Lower lobe of right lung (tissue), 2 donors: ENCODE data around the gene ZCCHC14. TPM values are rescaled to one million over a fixed set of nuclear protein-coding genes. Genes with fewer than 3 reads are reported as not detected.
A peak's percentile ranks its signal among the peaks of the same experiment; 100 is the strongest.

Experiments used
- ATAC-seq, 2 donors: fragments of 200-7000 bp; cut with Tn5 transposase; one replicate each; pipeline ENCODE4 v1.9.1; 2020 to 2022; ENCODE audit warnings: mild to moderate bottlenecking in 2 of 2, moderate library complexity in 2 of 2
- DNase-seq: peaks from one replicate; pipeline ENCODE4 v3.0.0-alpha.2; 2020
- H3K27ac ChIP-seq: fragments of 200-600 bp; one replicate; pipeline ENCODE4 v1.8.0; 2022
- H3K27me3 ChIP-seq: fragments of 200-600 bp; one replicate; pipeline ENCODE4 v1.8.0; 2022; ENCODE audit warnings: low read depth
- H3K36me3 ChIP-seq: fragments of 200-600 bp; one replicate; pipeline ENCODE4 v1.8.0; 2022; ENCODE audit warnings: mild to moderate bottlenecking
- H3K4me1 ChIP-seq: fragments of 200-600 bp; one replicate; pipeline ENCODE4 v1.8.0; 2022
- H3K4me3 ChIP-seq: fragments of 200-600 bp; one replicate; pipeline ENCODE4 v1.8.0; 2022; ENCODE audit warnings: mild to moderate bottlenecking
- H3K9me3 ChIP-seq: fragments of 200-600 bp; one replicate; pipeline ENCODE4 v1.8.0; 2022
- CTCF ChIP-seq: fragments of 200-600 bp; IDR thresholded peaks from one replicate; pipeline ENCODE4 v1.8.0; 2022; ENCODE audit warnings: antibody characterized with exemption, mild to moderate bottlenecking
- intact Hi-C: fragments of 100-400 bp; cut with DNase I; formaldehyde crosslinking; loops from one replicate; pipeline ENCODE4 v1.11.0; 2022
- total RNA-seq: library from RNA; stranded (reverse); fragmentation: NEBNext Ultra II Directional; extraction: Animal tissue kit (Norgen Biotek cat#: 25700); gene quantifications from one replicate; pipeline ENCODE4 v1.2.1, GENCODE V29; 2021
- donor health status: DM: no; HTN: yes; CAD: no; lungs with severe emphysema.

Gene ZCCHC14
- total RNA-seq, 1 donor from 2014 or later: 23.9 TPM

- H3K4me3 ChIP-seq: no peak overlapping the region
- ATAC-seq (no peak), DNase-seq (no peak)
- H3K27me3 ChIP-seq: no peaks in the 10 kb centered on the region
- peaks cover 59% of the 10 kb centered on the region for H3K4me1 ChIP-seq
- no peak overlapping the region for H3K27ac ChIP-seq
- intact Hi-C loops: no loop called here
- H3K36me3 ChIP-seq: no peaks in the 10 kb centered on the region
- no peak for TF ChIP-seq CTCF
- no peaks in the 10 kb centered on the region for H3K9me3 ChIP-seq
These were observed 23.7 kb downstream of the ZCCHC14 start for GRCh38 chr16:87469169-87469568.

- intact Hi-C loops: no loop called here
These were observed 24.3 kb downstream of the ZCCHC14 start for GRCh38 chr16:87468550-87468949.

GRCh38 chr16:87466975-87467501, 25.8 kb downstream of the ZCCHC14 start:
- Histone ChIP-seq H3K9me3 (no peaks in the 10 kb centered on the region), H3K4me3 (no peak overlapping the region), H3K27ac (no peak overlapping the region), H3K4me1 (peaks cover 77% of the 10 kb centered on the region), H3K27me3 (no peaks in the 10 kb centered on the region), H3K36me3 (no peaks in the 10 kb centered on the region)
- ATAC-seq (no peak), DNase-seq (no peak)
- no peak for TF ChIP-seq CTCF
- intact Hi-C loops: no loop called here

More at GRCh38 chr16:87468550-87468949, 24.3 kb downstream of the ZCCHC14 start:
- no peaks in the 10 kb centered on the region for H3K27me3 ChIP-seq
- no peaks in the 10 kb centered on the region for H3K9me3 ChIP-seq
- no peaks in the 10 kb centered on the region for H3K36me3 ChIP-seq
- no peak for ATAC-seq
- no peak for DNase-seq
- no peak for TF ChIP-seq CTCF
- H3K4me1 ChIP-seq: peaks cover 66% of the 10 kb centered on the region
- no peak overlapping the region for H3K4me3 ChIP-seq
- H3K27ac ChIP-seq: no peak overlapping the region

GRCh38 chr16:87465879-87466278, 26.9 kb downstream of the ZCCHC14 start:
- Histone ChIP-seq H3K36me3 (no peaks in the 10 kb centered on the region), H3K27me3 (no peaks in the 10 kb centered on the region), H3K4me3 (no peak overlapping the region), H3K27ac (peak overlapping the region; percentile 88), H3K4me1 (peaks cover 80% of the 10 kb centered on the region), H3K9me3 (no peaks in the 10 kb centered on the region)
- DNase-seq (no peak), ATAC-seq (no peak)
- no peak for TF ChIP-seq CTCF
- intact Hi-C loops: no loop called here

GRCh38 chr16:87465306-87465705, 27.5 kb downstream of the ZCCHC14 start:
- H3K27ac ChIP-seq: peak overlapping the region; percentile 88
- H3K9me3 ChIP-seq: no peaks in the 10 kb centered on the region
- intact Hi-C loops: no loop called here
- ATAC-seq (peak; percentile 87 to 90), DNase-seq (peak; percentile 90)
- no peak for TF ChIP-seq CTCF
- no peaks in the 10 kb centered on the region for H3K27me3 ChIP-seq
- peaks cover 76% of the 10 kb centered on the region for H3K4me1 ChIP-seq
- no peaks in the 10 kb centered on the region for H3K36me3 ChIP-seq
- H3K4me3 ChIP-seq: peak overlapping the region; percentile 28
